H1 (cell line): ENCODE data around the gene ARID4A. TPM values are rescaled to one million over a fixed set of nuclear protein-coding genes. Genes with fewer than 3 reads are reported as not detected.

Experiments used
- BACH1 ChIP-seq: IDR thresholded peaks from 2 replicates; pipeline ENCODE4 v1.6.1; 2012; ENCODE audit warnings: low read length, improper control_type of control experiment
- BRCA1 ChIP-seq: IDR thresholded peaks from 2 replicates; pipeline ENCODE4 v1.6.1; 2012; ENCODE audit warnings: low read depth, low read length, improper control_type of control experiment
- NRF1 ChIP-seq: IDR thresholded peaks from 2 replicates; pipeline ENCODE4 v1.6.1; 2011; ENCODE audit warnings: mild to moderate bottlenecking, low read depth, low read length, improper control_type of control experiment
- polyA plus RNA-seq, 7 experiments: library from polyadenylated mRNA; depleted of rRNA in 3 of 7; stranded (reverse) in 5 of 7; unstranded in 2 of 7; fragments of >200 nt in 5 of 7; fragments of 200-250 nt in 2 of 7; gene quantifications; 1 replicate in 5 of 7; 2 replicates in 1 of 7; 4 replicates in 1 of 7; pipeline versions ENCODE4 v1.2.1 to v1.2.3, GENCODE V29; 2011 to 2013; ENCODE audit warnings: missing spikeins in 2 of 7, mixed read lengths in 2 of 7
- total RNA-seq: library from RNA; stranded (reverse); fragmentation: NEBNext Ultra II Directional; extraction: Animal tissue kit (Norgen Biotek cat#: 25700); gene quantifications from 2 replicates; pipeline ENCODE4 v1.2.1, GENCODE V29; 2021

Gene ARID4A
- total and polyA plus RNA-seq, 2 of the 8 experiments (the other 6 are each of a cell fraction or from before 2014, with no cell fraction given), result 2.1 to 14.6 TPM

DNA sequence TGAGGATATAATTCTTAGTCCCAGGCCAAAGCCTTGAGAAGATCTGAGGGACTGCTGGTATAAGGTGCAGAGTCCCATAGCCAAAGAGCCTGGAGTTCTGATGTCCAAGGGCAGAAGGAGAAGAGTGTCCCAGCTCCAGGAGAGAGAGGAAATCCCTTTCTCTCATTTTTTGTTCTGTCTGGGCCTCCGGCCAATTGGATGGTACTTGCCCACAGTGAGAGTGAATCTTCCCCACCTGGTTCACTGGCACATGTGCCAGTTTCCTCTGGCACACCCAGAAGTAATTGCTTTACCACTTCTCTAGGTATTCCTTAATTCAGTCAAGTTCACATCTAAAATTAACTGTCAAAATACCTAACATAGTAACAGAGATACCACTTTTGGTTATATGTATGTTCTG, 15.3 kb downstream of the ARID4A start (continued):
- TF ChIP-seq NRF1, result no peak
- no peak for TF ChIP-seq BRCA1
- no peak for TF ChIP-seq BACH1
